ENCODE results near the gene PPM1M.

The PPM1M gene

DNA sequence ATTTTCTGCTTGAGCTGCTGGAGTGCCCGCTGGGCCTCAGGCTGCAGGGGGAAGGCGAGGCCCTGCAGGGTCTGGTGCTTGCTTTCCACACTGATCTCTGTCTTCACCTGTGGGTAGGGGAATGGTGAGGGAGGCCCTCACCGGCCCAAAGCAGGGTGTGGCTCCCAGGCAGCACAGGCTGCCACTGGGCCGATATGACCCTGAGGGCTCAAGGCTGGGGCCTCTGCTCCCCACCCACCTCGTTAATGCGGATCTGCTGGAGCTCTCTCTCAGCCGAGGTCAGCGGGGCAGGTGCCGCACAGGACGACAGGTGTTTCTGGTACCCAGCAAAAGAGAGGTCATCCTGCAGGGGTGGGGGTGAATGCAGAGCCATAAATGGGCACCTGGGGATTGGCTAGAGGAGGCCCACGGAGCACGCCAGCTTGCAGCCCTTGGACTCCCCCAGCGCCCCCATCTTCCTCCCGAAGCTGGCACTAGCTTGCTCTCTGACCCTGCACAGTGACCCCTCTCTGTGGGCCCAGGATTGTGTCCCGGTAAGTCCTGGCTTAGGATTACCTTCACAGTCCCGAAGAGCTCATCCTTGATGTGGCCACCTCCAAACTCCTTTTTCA lies 14.6 kb upstream of the PPM1M start:
- no peak for DNase-seq

DNA sequence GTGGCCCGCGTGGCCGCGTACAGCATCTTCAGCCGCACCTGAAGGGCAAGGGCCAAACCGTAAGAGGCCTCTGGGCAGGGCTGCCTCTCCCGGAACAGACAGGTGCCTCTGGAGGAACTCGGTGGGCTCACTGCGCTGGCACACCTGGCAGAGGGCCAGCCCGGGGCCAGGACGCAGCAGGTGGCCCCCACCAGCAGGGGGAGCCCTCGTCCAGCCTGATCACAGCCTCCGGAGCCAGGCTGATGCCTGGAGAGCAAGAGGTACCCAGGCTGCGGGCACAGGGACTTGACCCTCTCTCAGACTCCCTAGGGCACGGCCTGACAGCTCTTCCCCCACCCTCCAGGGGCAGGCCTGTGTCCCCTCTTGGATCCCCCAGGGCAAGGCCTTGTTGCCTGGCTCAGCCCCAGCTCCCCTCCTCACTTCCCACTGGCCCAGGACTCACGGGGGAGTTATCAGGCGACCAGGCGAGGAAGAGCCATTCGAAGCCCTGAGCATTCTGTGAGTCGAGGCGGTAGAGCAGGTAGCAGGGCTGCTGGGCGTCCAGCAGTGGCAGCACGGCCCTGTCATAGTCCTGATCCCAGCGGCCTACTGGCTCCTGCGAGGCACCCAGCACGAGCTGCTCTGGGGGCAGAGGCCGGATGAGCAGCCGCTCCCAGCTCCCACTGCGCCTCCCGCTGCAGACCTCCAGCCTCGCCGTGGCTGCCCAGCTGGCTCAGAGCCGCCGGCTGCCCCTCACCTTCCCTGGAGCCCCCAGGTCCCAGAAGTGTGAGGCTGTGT lies 13.9 kb upstream of the PPM1M start:
- DNase-seq, result peak; percentile 81

DNA sequence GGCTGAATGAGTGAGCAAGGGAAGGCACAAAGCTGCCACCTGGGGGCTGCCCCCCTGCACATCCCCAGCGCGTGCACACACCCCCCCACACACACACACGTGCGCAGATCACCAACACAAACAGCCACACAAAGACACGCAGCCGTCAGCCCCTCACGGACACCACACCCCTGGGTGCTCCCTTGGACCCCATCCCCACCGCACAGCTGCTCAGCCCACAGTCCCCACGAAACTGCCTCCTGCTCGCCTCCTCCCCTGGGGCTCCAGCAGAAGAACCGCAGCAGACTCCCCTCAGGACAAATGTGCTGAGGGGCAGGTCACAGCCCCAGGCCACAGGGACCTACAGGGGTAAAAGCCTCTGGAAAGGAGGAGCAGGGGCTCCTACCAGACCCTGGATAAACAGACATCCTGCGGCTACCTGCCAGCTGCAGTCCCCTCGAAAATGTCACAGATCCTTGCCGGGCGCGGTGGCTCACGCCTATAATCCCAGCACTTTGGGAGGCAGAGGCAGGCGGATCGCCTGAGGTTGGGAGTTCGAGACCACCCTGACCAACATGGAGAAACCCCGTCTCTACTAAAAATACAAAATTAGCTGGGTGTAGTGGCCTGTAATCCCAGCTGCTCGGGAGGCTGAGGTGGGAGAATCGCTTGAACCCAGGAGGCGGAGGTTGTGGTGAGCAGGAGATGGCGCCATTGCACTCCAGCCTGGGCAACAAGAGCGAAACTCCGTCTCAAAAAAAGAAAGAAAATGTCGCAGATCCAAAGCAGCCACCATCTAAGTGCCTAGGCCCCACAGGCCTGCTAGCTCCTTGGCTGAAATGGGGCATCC lies 13.1 kb upstream of the PPM1M start:
- DNase-seq, result peak; percentile 22

DNA sequence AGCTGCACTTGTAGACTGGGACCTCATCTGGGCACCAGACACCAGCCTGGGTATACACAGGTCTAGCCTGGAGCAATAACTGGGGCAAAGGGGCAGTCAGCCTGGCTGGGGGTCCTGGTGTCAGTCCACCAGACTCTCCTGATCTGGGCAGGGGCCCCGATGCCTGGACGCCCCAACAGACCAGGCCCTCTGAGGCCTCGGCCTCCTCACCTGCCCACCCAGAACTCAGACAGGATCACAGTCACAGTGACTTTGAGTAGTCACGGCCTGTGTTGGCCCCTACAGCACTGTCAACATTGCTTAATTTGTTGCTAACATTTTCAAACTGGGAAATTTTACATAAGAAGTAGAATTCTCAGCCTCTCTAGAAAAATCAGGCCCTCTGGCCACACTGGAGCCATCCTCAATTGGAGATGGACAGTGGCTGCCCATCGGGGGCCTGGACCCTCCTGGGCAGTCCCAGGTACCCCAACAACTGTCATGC lies 12.4 kb upstream of the PPM1M start:
- DNase-seq, result no peak

DNA sequence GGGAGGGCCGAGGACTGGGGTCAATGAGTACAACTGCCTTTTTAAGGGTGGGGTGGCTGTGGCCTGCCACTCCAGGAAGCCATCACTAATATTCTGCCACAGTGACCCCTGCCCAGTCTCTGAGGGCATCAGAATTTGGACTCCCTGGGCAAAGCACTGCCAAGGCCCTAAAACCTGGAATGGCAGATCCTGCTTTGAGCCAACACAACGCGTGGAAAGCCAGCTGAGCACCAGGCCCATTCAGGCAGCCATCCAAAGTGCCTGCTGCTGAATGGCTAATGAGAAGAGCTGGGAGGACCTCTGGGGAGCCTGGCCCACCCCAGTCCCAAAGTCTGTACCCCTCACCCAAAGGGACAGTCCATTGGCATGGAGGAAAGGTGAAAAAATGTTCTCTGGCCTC lies 11.6 kb upstream of the PPM1M start:
- DNase-seq, result no peak

DNA sequence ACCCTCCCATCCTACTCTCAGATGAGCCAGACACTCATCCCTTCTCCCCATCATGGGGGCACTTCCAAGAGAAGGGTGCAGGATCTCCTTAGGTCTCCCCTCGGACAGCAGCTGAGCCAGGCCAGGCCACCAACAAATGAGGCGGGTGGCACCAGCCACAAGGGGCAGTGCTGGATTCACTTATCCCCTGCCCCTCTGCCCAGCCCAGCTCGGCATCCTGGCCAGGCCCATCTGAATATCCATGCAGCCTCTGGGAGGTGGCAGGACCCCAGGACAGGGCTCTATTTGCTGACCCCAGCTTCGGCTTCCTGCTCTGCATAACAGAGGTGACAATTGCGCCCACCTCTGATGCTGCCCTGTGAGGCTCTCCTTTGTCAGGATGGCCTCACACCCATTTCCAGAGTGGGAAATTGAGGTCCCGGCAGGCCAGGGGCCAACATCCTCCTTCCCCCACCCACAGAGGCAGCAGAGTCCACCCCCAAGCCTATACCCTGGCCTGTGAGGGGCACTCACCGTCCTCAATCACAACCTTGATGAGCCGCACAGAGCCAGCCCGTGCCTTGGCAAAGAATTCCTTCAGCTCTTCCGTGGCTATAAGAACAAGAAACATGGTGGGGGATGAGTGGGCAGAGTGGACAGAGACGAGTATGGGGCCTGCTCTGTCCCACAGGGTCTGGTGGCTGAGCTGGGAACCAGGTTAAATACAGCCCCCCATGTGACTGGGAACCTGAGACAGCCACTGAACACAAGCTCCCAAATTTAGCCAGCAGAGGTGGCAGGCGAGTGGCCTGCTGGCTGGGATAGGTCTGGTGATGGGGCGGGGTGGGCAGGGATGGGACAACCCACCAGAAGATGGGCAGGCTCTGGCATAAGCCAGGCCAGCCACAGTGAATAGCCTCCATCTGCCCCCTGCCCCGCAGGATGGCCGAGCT lies 10.8 kb upstream of the PPM1M start:
- no peak for DNase-seq

DNA sequence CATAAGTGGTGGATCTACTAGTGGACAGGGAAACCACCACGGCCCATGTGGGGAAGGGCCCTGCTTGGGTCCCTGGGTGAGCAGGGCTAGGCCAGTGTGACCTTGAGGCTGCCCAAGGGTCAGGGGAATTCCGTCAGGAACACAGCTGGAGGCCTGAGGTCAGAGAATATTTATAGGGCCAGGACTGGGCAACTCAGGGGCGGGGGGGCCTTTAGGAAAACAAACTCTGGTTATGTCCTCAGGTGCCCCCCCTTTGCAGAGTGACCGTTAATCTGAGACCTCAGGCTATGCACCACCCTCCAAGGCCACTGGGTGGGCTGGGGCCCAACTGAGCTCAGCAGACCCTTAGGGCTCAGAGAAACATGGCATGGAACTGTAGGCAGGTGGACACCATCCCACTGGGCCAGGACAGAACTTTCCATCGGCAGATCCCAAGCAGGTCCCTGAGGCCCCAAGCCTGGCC lies 9.1 kb upstream of the PPM1M start:
- DNase-seq, result no peak

DNA sequence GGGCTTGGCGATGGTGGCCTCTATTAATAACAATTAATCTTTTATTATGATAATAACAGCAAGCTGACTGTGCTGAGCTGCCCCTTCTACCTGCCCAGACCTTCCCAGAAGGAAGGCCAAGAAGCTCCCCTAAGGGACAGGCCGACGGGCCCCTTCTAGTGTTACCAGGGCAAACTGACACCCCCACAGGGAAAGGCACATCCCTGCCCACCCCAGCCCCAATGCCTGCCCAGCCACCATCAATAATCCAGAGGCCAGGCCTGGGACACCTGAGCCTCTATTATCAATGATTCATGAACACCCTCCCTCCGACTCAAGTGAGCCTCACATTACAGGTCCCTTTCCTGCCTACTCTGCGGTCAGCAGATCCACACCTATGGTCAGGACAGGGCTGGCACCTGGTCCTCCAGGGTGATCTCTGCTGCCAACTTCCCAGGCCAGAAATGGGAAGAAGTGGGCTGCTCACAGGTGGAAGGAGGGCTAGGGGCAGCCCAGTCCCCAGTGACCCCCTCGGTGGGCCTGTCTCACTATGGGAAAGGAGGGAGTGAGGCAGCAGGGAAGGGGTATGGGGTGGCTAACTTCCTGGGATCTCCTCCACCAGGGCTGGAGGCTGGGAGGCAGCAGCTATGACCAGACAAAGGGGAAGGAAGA lies 8.4 kb upstream of the PPM1M start:
- DNase-seq, result no peak

DNA sequence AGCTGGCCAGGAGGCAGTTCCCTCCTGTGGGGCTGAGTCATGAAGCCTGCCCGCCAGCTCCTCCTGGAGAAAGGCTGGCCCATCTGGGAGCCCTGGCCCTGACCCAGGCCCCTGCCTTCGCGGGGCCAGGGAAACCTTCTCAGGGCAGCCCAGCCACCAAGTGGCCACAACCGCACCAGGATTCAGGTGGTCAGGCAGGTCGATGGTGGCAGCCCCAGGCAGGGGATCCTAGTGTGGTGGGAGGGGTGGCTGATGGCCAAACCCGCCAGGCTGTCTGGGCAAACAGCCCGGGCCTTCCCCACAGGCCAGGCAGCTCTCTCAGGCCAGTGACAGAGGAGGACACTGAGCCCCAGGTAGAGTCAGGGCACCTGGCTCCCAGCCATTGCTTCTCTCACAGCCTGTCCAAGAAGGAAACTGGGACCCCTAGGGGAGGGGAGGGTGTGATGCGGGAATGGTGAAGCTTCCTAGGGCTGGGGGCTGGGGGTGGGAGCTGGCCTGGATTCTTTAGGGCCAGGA lies 7.8 kb upstream of the PPM1M start:
- DNase-seq, result peak; percentile 53

DNA sequence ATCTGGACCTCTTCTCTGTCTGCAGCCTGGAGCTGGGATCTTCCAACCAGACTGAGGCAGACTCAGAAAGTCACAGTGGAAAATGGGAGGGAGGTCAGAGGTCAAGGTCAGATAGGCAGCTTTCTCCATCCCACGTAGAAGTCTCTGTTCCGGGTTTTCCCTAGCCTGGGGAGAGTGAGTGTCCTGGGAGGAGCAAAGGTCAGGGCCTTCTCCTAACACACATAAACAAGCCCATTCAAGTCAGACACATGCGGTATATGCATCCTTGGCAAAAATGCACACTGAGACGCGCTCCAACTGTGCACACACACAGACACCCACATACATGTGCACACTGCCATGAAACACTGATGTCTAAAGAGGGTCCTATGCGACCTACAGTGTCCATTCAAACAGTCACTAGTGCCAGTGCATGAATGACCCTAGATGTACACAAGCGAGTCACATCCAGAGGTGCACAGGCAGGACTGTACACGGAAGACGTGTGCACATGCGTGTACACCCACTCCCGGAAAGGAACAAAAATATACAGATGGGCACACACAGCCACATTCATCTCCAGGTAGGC lies 7.3 kb upstream of the PPM1M start:
- no peak for DNase-seq

DNA sequence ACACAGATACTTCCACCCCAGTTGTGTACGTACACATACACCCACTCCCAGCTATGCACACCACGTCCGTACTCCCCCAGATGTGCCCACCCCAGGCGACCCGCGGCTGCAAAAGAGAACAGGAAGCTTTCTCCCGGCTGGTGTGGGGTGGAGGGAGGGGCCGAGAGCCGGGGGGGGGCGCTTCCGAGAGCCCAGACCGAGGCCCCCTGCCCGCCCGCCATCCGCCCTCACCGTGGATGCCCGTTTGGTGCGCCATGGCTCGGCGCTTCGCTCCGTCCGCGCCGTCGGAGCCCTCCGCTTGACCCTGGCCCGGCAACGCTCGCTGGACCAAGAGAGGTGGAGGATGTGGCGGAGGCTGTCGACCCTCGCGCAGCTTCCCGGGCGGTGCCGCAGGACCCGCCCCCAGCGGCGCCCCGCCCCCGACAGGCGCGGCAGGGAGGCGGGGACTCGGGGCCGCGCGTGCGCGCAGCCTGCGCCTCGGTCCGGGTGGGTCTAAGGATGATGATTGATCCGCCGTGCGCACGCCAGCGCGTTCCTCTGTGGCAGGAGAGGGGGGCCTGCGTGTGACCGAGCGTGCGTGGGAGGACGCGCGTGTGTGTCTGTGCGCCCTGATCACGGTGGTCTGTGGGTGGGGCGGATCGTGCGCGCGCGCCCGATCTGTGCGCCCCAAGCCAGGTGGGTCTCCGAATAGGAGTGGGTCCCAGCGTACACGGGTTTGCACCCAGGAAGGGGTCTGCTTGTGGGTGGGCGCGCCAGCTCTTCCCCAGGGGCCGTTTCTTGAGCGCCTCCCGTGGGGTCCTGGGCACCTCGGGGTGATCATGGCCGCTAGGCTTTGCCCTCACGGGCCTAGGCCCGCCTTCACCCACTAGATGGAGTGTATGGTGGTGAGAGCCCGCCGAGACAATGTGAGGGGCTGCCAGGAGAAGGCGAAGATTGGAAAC lies 6.5 kb upstream of the PPM1M start, which contains the start of gene TWF2:
Gene TWF2, minus strand, starts transcription at position 398 of the 941 bp plus-strand sequence. Its CDS starts 142 bp downstream, at position 256.
- peak; percentile 84 for DNase-seq

DNA sequence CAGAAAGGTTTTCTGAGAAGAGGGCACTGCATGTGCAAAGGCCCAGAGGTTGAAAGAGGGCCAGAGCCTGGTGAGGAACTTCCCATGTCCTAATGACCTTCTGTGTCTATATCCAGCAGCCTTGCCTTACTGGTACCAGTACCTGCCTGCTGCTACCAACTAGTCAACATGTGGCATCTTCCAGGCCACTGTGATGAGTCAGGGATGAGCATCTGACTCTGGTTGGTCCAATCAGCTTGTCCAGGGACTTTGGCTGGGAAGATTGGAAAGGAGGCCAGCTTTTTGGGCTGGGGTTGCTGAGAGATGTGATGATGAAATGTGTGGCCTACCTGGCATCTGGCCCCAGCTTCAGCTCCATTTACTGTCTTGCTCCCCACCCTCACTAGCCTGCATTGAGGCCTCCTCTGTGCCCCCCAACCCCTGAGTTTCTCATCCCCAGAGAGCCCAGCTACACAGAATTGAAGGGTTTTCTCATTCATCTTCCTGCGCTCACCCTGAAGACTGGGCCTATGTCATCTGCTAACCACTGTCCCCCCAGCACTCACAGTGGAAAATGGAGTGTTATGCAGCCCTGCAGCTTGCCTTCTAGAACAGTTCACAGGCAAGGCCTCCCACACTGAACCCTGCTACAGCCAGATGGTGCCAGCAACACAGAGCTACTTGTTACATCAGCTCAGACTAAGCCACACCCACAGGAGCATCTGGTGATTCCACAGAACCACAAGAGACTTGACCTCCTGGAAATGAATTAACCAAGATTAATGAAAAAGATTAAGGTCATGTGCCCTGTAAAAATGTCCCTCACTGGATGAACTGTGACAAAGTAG lies 5.3 kb upstream of the PPM1M start:
- peak; percentile 51 for DNase-seq

DNA sequence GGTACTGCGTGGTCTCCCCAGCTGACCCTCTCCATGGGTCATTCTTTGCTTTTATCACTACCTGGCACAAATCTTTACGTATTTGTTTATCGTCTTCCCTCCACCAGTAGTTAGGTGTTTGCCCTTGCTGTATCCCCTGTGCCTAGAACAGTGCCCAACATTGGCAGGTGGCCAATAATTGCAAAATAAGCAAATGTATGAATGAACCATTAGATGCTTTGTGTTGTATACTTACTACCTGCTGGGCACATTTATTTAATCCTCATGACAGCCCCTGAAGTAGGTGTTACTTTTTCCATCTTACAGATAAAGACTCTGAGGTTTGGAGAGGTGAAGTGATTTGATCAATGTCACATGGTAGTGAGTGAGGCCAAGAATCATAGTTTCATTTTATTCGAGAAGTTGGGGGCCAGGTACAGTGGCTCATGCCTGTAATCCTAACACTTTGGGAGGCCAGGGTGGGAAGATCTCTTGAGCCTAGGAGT lies 4.6 kb upstream of the PPM1M start:
- DNase-seq, result no peak

DNA sequence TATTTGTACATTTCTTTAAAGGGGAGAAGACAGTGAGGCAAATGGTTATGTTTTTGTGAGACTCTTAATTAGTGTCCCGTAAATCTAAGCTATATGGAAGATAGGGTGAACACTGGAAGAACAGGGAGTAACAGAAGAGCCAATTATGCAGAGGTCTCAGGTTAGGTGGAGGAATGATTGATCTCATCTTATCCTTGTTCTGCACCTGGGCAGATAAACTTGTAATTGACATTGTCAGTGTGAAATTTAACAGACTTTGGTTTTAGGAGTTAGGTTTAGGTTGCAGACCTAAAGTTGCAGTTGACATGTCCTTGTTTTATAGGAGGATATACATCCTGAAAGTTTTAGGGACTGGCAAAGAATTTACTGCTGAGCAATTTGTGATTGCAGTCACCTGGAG lies 3.5 kb upstream of the PPM1M start:
- no peak for DNase-seq

DNA sequence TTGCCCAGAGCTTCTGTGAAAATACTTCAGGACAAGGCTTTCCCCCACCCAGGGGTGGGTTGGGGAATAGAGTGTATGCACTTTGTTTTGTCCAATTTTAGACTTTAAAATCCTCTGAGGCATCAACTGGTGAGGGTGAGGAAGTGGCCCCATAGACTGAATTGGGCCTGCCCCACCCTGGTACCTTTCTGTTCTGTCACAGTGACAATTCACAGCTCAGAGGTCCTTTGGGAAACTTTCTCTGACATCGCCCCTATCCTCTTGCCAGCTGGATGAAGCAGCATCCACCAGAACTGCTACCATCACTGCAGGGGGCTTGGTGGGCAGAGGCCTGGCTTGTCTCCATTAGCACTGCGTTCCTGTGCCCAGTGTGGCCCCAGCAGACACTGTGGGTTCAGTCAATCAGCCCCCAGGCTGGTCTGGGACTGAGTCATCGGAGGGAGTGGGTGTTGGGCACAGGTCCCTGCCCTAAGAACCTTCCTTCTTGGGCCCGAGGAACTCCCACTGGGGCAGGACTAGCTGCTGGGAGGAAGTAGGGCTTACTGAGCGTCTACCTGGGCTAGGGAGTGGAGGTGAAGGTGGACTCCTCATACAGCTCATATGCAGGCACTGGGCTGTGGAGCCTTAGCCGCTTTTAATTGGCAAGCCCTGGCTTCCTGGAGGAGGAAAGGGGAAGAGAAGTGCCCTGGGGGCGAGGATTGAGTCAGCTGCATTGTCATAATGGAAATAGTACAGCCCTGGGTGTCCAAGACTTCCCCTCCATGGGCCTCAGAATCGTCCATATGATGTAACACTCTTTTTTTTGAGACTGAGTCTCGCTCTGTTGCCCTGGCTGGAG lies 1.5 kb upstream of the PPM1M start:
- peak; percentile 66 for DNase-seq

DNA sequence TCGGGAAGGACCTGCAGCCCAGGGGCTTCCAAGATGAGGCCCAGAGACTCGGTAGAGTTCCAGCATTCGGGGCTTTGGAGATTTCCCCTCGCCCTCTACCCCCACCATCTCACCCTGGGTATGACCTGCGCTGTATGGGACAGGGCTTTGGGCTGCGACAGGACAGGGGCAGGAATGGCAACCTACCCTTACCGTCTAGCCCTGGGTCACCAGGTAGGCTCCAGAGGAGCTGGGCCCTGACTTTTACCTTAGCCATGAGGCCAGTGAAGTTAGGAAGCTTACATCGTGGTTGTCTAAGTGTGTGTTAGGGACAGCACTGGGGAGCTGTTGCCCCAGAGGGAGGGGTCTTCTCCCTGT lies 683 bp downstream of the PPM1M start:
- DNase-seq, result no peak

DNA sequence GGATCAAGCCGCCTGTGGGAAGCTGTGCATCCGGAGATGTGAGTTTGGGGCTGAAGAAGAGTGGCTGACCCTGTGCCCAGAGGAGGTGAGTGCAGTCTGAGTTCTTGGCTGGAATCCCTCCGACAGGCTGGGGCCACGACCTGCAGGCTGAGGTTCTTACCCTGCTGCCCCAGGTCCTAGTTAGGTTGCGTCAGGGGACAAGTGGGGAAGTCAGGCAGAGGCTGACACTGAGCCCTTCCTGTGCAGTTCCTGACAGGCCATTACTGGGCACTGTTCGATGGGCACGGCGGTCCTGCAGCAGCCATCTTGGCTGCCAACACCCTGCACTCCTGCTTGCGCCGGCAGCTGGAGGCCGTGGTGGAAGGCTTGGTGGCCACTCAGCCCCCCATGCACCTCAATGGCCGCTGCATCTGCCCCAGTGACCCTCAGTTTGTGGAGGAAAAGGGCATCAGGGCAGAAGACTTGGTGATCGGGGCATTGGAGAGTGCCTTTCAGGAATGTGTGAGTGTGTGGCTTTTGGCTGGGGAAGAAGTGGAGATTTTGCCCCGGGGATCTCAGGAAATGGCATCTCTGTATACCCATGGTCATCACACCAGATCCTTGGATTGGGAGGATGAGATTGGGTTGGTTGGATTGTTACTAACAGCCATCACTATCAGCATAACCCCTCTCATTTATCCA lies 1.3 kb downstream of the PPM1M start:
- peak; percentile 40 for DNase-seq

Data from CD4-positive, alpha-beta T cell treated with Interferon gamma for 1 hour (primary cell).